ENCODE results near the gene ZPBP.

GRCh38 chr7:49926720-49927119 lies 166.3 kb downstream of the ZPBP start:
- TF ChIP-seq CTCF (conservative IDR thresholded peaks at IDR 0.05; ENCODE audit: low read depth, low read length): no peak
- TF ChIP-seq RAD21 (IDR thresholded peaks at IDR 0.05; ENCODE audit: low read length): no peak
- no peak for TF ChIP-seq RFX5 (IDR thresholded peaks at IDR 0.05; ENCODE audit: low read depth, low read length)
- no peak for TF ChIP-seq MXI1 (IDR thresholded peaks at IDR 0.05; ENCODE audit: borderline replicate concordance, low read depth, low read length)
- no peak for TF ChIP-seq SMC3 (IDR thresholded peaks at IDR 0.05; ENCODE audit: low read depth, low read length)
- no peak for TF ChIP-seq BHLHE40 (IDR thresholded peaks at IDR 0.05; ENCODE audit: low read depth, low read length)
- no peak for TF ChIP-seq POLR2A (IDR thresholded peaks at IDR 0.05; ENCODE audit: low read depth, low read length)

All from IMR-90 (cell line).